ENCODE data around the gene NME9.

The NME9 gene

DNA sequence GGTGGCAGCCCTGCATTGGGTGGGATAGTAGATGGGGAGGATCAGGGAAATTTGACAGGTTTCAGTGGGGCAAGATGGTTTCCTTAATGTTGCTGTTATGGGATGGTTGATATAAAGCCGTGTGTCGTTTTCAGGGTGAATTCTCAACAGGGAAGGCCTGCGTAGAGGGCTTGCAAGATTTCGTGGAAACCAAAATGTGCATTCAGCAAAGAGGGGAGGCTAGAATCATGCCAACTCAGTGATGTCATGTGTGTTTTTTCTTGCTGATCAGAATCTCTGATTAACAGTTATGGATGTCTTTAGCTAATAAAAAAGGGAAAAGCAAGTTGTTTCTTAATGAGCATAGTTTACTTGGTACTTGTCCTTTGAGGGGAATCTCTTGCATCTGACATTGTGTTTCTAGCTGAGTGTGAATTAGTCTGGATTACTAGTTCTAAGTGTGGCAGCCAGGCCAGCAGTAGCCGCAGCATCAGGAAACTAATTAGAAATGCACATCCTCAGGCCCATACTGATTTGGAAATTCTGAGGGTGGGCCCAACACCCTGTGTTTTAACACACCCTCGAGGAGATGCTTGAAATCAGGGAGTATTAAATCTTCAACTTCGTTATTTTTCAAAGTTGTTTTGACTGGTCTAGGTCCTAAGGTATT, 43.6 kb upstream of the NME9 start (continued):
- TF ChIP-seq, protein P1, sequence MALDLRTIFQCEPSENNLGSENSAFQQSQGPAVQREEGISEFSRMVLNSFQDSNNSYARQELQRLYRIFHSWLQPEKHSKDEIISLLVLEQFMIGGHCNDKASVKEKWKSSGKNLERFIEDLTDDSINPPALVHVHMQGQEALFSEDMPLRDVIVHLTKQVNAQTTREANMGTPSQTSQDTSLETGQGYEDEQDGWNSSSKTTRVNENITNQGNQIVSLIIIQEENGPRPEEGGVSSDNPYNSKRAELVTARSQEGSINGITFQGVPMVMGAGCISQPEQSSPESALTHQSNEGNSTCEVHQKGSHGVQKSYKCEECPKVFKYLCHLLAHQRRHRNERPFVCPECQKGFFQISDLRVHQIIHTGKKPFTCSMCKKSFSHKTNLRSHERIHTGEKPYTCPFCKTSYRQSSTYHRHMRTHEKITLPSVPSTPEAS (tag by site-specific recombination; IDR thresholded peaks at IDR 0.05): no peak
- TF ChIP-seq ZNF146 (tag by site-specific recombination; IDR thresholded peaks at IDR 0.05) (no peak), KLF8 (tag by site-specific recombination; IDR thresholded peaks at IDR 0.05) (no peak), ZNF174 (tag by site-specific recombination; IDR thresholded peaks at IDR 0.05) (no peak), BCL11A (tag by site-specific recombination; IDR thresholded peaks at IDR 0.05; ENCODE audit: low read depth) (no peak), ZBTB8A (tag by site-specific recombination; IDR thresholded peaks at IDR 0.05) (no peak), ZNF214 (tag by site-specific recombination; IDR thresholded peaks at IDR 0.05; ENCODE audit: borderline replicate concordance) (no peak), ZNF140 (tag by site-specific recombination; IDR thresholded peaks at IDR 0.05) (no peak)

- no peaks in the 10 kb centered on the region for H3K4me1 ChIP-seq (ENCODE audit: control insufficient read depth, insufficient read depth, low read length)
- ChIA-PET POLR2A (no interaction called here), CTCF (interaction anchor here (0.5 to 1.5 kb wide), 4 partner anchors 19 to 301 kb away, joined by 3 to 5 read pairs (median 3); no protein-coding TSS in a partner anchor)
- H3K27ac ChIP-seq (ENCODE audit: extremely low read depth, low read depth, low read length): no peak overlapping the region
- TF ChIP-seq, protein P2, sequence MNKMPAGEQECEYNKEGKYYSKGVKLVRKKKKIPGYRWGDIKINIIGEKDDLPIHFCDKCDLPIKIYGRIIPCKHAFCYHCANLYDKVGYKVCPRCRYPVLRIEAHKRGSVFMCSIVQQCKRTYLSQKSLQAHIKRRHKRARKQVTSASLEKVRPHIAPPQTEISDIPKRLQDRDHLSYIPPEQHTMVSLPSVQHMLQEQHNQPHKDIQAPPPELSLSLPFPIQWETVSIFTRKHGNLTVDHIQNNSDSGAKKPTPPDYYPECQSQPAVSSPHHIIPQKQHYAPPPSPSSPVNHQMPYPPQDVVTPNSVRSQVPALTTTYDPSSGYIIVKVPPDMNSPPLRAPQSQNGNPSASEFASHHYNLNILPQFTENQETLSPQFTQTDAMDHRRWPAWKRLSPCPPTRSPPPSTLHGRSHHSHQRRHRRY (tag by site-specific recombination; IDR thresholded peaks at IDR 0.05): no peak
- no peak for TF ChIP-seq ZFP69B (tag by site-specific recombination; IDR thresholded peaks at IDR 0.05)
- no peak for TF ChIP-seq SCRT2 (tag by site-specific recombination; IDR thresholded peaks at IDR 0.05)
- no peak for TF ChIP-seq ZNF169 (tag by site-specific recombination; IDR thresholded peaks at IDR 0.05)
- no peak for TF ChIP-seq ZNF530 (tag by site-specific recombination; IDR thresholded peaks at IDR 0.05; ENCODE audit: low read depth)
- TF ChIP-seq ZNF626 (tag by site-specific recombination; IDR thresholded peaks at IDR 0.05): no peak
- TF ChIP-seq ZNF529 (tag by site-specific recombination; IDR thresholded peaks at IDR 0.05; ENCODE audit: insufficient replicate concordance): no peak
- no peak for TF ChIP-seq HOXC10 (CRISPR knock-in tag; IDR thresholded peaks at IDR 0.05)
- no peak for TF ChIP-seq PRDM1 (tag by site-specific recombination; IDR thresholded peaks at IDR 0.05)
- no peak for TF ChIP-seq ZNF140 (tag by site-specific recombination; IDR thresholded peaks at IDR 0.05)
- TF ChIP-seq ZNF677 (tag by site-specific recombination; IDR thresholded peaks at IDR 0.05): no peak
- no peak for TF ChIP-seq ZNF518A (tag by site-specific recombination; conservative IDR thresholded peaks at IDR 0.05; ENCODE audit: low read depth)
- TF ChIP-seq, protein P3, sequence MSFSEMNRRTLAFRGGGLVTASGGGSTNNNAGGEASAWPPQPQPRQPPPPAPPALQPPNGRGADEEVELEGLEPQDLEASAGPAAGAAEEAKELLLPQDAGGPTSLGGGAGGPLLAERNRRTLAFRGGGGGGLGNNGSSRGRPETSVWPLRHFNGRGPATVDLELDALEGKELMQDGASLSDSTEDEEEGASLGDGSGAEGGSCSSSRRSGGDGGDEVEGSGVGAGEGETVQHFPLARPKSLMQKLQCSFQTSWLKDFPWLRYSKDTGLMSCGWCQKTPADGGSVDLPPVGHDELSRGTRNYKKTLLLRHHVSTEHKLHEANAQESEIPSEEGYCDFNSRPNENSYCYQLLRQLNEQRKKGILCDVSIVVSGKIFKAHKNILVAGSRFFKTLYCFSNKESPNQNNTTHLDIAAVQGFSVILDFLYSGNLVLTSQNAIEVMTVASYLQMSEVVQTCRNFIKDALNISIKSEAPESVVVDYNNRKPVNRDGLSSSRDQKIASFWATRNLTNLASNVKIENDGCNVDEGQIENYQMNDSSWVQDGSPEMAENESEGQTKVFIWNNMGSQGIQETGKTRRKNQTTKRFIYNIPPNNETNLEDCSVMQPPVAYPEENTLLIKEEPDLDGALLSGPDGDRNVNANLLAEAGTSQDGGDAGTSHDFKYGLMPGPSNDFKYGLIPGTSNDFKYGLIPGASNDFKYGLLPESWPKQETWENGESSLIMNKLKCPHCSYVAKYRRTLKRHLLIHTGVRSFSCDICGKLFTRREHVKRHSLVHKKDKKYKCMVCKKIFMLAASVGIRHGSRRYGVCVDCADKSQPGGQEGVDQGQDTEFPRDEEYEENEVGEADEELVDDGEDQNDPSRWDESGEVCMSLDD (tag by site-specific recombination; IDR thresholded peaks at IDR 0.05): no peak
- TF ChIP-seq ZNF416 (tag by site-specific recombination; IDR thresholded peaks at IDR 0.05): no peak
- TF ChIP-seq ZNF596 (tag by site-specific recombination; IDR thresholded peaks at IDR 0.05): no peak
- TF ChIP-seq SETDB1 (IDR thresholded peaks at IDR 0.05; ENCODE audit: insufficient read length, low read length): no peak
- H3K9me3 ChIP-seq (ENCODE audit: control insufficient read depth, insufficient read depth, low read depth, low read length): no peaks in the 10 kb centered on the region
- H3K36me3 ChIP-seq (ENCODE audit: control insufficient read depth in 2 of 2, insufficient read depth in 1 of 2, low read length in 2 of 2): no peaks in the 10 kb centered on the region
- no peak overlapping the region for H3K4me3 ChIP-seq (ENCODE audit: low read depth, low read length)
These were observed 41.7 kb upstream of the NME9 start for GRCh38 chr3:138371070-138371965.
